HG03139 (cell line): ENCODE measurements around the gene FARP2.

Experiments used
- ATAC-seq: cut with Tn5 transposase; IDR thresholded peaks from one replicate; pipeline ENCODE4 v1.9.1; 2021; ENCODE audit not compliant: unreplicated experiment

FARP2 gene

DNA sequence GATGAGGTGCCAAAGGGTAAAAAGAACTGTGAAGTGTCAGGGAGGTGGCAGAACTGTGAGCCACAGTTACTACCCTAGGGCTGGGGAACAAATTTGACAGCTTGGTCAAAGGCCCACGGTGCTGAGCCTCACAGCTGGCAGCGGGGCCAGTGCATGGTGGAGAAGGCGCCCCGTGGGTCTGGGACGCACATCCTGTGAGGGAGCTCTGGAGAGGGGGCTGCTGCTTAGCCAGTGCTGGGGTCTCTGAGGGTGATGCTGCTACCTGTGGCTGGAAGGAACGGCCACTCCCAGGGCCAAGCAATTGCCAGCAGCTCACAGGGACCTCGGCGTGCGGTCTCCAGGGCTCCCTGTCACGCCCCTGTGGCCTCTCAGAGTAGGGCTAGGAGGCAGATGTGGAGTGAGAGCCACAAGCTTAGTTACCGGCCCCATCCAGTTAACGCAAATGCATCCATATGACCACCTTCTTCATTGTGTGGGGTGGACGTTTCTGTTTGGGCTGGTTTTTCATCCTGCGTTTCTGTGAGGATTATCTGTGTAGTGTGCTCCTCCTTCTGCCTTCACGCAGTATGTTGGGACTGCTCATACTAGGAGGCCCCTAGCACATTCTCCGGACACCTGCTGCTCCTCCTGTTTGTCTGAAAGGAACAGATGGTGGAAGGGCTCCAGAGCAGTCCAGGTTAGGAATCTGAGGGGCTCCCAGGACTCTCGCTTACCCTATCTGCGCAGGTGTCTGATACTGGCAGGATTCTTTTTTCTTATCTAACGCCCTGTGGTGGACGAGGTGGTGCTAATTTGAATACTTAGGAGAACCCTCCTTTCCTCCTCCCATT is 126.3 kb downstream of the FARP2 start:
- ATAC-seq = no peak

DNA sequence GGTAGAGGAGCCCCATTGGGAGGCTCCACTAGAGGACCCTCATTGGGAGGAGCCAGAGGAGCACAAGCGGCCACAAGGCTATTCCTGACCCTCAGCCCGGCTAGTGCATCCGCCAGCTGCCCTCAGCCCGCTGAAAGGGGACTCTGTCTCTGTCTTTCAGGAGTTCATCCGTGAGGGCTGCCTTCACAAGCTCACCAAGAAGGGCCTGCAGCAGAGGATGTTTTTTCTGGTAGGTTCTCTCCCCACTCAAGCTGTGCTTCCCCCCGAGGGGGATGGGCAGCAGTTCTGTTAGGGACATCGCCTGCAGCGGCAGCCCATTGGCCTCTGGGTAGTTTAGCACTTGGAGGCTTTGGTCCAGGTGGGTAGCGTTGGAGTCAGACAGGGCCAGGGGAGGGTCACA is 127.2 kb downstream of the FARP2 start:
- no peak for ATAC-seq

DNA sequence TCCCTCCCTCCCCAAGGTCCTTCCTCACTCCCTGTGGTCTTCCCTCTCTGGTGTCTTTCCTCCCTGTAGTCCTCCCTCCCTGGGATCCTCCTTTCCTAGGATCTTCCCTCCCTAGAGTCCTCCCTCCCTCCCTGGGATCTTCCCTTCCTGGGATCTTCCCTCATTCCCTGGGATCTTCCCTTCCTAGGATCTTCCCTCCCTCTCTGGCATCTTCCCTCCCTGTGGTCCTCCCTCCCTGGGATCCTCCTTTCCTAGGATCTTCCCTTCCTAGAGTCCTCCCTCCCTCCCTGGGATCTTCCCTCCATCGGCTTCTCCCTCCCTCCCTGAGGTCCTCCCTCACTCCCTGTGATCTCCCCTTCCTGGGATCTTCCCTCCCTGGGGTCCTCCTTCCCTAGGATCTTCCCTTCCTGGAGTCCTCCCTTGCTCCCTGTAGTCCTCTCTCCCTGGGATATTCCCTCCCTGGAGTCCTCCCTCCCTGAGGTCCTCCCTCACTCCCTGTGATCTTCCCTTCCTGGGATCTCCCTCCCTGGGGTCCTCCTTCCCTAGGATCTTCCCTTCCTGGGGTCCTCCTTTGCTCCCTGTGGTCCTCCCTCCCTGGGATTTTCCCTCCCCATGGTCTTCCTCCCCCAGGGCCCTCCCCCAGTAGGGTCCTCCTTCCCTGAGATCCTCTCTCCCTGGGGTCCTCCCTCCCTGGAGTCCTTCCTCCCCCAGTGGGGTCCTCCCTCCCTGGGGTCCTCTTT is 129.3 kb downstream of the FARP2 start:
- ATAC-seq = no peak

DNA sequence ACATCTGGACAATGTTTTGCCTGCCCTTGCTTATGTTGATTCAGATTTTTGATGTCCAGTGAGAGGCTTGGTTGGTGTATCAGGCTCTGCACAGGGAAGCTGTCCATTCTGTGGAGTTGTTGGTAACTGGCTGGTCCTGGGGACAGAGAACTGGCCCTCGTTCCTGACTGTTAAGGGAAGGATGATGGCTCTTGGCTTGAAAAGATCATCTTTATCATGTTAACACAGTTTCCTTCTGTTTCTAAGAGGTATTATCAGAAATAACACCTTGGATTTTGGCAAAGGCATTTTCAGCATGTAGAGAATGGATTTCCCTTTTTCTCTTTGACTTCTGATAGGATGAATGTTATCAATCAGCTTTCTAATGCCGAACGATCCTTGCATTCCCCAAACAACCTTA is 133.0 kb downstream of the FARP2 start:
- no peak for ATAC-seq

DNA sequence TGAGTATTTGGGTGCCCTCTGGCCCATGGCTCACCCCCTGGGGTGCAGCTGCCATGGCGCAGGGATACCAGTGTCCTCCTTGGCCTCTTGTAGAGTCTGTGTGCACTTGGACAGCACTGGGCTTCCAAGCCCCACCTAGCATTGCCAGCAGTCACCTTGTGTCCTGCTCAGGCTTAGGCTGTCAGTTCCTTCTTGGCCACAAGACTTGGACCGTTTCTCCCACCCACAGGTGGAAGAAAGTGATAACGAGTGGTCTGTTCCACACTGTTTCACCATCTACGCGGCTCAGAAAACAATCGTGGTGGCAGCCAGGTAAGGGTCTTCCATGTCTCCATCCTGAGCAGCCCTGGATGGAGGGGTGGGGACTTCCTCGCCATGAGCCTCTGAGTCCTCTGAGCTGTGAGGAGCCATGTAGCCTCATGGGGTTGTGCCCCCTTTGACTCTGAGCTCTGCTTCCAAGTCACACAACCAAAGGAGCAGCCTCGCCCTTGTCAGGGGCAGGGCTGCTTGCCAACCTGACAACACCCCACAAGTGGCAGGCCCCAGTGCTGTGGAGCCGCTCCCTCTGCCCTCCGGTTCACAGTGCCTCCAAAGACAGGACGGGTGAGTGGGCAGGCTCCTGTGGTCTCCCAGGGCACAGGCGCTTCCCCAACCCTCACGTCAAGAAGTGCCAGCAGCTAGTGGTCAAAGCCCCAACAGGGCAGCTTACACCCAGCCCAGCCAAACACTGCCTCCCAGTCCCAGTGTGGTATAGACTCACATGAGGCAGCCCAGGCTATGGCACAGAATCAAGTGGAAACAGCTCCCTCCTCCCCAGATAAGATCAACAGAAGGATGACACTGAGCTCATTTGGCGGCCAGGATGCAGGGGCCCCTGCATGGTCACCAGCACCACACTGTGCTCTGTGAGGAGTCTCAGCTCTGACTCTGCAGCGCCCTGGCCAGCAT is 133.9 kb downstream of the FARP2 start:
- ATAC-seq = no peak

DNA sequence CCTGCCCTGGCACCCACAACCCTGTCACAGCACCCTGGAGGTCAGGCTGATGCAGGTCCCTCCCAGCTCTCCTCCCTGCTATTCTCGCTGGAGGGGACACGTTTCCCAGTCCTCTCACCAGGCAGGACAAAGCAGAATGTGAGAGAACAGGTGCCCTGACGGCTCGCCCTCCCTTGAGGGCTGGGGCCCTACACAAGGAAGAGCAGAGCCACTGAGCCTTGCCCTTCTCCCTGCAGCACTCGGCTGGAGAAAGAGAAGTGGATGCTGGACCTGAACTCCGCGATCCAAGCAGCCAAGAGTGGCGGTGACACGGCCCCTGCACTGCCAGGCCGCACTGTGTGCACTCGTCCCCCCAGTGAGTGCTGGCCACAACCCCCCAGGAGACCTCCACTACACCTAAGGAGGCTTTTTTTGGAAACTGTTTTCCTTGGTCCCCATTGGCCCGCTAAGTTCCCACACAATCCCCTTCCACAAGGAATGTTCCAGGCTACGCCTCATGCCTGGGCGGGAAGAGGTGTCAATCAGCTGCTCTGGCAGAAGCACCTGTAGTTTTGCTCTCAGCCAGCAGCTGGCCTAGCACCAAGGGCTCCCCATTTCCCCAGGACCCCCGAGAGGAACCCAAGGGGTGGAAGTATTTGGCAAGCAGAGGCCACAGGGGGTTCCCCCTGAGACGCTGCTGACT is 134.9 kb downstream of the FARP2 start:
- no peak for ATAC-seq

DNA sequence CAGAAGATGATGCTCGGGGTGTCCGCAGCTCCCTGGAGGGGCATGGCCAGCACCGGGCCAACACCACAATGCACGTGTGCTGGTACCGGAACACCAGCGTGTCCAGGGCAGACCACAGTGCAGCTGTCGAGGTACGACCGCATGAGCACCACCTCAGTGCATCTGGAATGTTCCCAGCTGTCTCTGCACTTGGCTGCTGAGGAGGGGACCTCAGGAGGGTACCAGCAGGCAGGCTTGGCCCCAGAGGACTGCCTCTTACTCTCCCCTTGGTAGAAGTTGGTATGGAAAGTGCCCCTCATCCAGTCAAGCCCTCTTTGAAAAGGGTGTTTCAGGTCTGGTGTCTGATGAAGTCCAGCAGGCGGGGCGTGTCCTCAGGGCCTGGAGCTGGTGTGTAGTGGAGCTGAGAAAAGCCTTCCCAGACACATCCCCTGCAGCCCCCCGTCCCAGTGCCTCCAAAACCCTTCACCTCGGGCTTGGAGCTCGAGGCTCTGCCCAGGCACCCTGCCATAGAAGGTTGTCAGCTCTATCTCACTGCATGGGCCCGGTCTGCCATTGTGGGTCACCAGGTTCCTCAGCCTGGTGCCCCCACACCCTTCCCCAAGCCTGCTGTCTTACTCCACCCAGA is 135.6 kb downstream of the FARP2 start:
- ATAC-seq = no peak

DNA sequence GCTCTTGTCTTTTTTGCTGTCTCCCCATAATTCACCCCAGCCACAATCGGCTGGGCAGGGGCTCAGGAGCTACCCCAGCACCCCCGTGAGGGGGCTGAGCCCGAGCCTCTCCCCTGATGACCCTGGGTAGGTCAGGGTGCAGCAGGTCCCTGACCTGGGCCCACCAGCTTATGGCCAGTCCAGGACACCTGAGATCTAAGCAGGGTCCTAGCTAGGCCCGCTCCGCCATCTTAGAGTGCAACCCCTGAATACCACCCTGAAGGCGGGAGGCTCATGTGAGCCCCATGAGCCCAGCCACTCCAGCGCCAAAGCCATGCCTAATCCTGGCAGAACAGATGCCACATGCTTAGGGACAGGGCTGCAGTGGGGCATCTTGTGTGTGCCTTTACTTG is 136.1 kb downstream of the FARP2 start:
- ATAC-seq = no peak

DNA sequence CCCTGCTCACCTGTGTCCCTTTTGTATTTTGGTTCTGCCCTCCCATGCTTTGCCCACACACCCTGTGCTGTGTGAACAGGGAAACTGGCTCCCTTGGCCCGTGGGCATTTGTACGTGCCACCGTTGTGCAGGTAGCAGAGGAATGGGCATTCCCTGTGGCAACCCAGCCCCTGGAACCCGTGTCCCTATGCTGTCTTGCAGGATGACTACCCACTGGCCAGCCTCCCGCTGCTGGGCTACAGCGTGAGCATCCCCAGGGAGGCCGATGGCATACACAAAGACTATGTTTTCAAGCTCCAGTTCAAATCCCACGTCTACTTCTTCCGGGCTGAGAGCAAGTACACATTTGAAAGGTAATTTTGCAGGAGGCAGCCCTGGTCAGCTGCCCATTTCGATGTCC is 137.0 kb downstream of the FARP2 start:
- ATAC-seq = no peak

DNA sequence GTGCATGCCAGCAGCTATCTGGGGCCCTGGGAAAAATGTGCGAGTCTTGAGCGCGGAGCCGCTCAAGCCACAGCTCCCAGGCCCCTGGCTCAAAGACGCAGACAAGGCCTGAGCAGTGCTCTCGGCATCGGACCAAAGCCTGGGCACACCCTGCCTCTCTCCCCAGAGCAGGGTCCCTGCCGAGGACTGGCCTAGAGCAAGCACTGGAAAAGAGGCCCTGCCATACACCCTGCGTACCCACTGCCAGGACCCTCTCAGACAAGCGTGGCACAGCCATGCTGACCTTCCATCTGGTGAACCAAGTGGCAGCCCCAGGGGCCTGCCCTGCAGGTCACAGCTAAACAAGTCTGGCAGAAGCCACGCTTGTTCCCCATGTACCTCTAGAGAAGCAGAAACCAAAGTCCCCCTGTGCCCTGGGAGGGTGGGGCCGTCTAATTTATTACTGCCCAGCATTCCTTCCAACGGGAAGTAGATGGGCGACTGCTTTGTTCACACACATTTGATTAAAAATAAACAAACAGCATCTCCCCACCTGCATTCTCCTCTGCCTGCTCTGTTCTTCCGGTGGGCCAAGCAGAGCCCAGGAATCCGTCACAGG is 138.3 kb downstream of the FARP2 start:
- ATAC-seq = no peak

DNA sequence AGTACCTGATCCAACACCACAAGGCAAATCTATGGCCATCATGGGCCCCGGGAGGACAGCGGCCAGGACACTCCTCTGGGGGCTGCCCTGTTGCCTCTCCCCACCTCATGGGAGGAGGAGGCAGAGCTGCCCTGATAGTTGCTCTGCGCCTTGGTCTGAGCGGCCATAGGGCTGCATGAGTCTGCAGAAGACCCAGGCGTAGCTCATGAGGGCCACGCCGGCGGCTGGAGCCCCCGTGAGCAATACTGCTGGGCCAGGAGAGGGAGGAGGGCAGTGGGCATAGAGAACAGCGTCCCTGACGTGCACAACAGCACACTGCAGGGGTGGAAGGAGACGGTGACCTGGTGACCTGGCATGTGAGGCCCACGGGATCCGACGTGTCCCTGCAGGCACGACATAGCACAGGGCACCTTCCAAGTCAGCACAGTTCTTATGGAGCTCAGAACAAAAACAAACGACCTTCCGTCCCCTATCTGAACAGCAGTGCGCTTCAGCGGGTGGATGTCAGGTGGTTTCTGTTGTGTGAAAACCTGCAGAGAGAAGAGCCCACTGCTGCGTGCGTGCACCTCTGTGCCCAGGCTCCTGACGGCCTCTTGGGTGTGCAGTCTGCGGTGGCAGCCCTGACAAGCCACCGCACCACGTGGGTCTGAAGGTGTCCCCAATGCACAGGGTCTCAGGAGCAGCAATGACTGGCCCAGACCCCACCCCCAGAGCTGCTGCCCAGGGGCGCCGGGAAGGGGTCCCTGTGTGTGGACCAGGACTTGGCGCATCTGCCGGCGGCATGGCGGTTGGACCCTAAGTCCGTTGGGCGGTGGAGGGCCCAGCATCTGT is 139.3 kb downstream of the FARP2 start:
- ATAC-seq = no peak

DNA sequence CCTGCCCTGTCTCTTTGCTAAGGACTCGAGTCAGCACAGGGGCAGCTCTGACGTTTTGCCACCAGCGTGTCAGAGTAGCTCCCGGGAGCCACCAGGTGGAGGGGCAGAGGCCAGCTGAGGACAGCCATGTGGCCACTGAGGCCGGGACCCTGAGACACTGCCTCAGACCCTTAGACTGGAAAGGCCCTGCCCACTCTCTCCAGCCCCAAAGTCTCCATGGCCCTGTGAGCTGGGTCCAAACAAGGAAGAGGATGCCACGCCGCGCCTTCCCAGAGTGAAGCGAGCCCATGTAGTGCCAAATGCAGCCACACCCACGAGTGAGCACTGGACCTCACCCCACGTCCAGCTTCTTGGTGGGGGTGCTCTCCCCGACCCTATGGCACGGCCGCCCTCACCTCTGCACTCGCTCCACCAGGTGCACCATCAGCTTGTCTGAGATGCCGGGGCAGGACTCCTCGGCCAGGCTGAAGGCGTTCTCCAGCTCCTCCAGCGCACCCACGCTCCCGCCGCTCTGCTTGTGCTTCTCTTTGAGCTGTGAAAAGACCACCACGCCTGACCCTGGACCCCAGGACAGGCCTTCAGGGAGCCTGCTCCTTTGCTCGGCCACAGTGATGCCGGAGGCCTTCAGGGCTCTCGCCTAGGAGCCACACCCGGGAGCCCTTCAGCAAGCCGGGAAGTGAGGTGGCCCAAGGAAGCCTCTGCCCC is 140.1 kb downstream of the FARP2 start:
- no peak for ATAC-seq

DNA sequence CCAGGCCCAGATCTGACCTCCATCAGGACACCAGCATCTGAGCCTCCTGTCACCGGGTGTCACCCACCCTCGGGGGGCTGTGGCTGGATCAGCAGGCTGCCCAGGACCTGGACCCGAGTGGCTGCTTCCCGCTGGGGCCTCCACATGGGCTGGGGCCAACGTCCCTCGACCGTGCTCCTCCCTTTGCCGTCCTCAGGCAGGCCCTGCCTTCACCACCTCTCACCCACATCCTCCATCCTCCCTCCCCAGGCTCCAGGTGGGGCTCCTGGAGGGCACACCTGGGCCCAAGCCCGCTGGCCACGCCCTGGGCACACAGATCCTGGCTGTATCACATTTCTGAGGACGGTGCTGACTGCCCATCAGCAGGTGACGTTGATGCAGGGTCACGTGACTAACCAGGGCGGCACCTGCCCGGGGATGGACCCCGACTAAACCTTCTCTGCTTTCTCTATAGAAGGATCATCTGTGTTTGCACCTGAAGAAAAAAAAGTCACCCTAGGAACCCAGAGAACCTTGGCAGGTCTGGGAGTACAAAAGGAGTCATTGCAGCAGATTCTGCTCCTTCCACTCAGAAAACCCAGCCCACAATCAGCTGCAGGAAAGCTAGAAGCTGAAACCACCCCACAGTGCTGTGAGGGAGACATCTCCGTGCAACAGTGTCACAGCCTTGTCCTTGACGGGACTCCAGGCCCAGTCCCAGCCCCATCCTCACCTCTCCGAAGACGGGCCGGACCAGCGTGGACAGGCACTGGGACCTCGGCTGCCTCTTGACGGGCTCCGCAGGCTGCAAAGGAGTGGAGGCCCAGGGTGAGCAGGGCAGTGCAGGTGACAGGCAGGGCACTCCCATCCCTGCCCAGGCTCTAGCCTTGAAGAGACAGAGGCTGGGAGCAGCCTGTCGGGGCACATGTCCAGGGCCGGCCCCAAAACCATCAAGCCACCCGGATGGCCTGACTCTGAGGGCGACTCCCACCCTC is 141.1 kb downstream of the FARP2 start:
- ATAC-seq = no peak

DNA sequence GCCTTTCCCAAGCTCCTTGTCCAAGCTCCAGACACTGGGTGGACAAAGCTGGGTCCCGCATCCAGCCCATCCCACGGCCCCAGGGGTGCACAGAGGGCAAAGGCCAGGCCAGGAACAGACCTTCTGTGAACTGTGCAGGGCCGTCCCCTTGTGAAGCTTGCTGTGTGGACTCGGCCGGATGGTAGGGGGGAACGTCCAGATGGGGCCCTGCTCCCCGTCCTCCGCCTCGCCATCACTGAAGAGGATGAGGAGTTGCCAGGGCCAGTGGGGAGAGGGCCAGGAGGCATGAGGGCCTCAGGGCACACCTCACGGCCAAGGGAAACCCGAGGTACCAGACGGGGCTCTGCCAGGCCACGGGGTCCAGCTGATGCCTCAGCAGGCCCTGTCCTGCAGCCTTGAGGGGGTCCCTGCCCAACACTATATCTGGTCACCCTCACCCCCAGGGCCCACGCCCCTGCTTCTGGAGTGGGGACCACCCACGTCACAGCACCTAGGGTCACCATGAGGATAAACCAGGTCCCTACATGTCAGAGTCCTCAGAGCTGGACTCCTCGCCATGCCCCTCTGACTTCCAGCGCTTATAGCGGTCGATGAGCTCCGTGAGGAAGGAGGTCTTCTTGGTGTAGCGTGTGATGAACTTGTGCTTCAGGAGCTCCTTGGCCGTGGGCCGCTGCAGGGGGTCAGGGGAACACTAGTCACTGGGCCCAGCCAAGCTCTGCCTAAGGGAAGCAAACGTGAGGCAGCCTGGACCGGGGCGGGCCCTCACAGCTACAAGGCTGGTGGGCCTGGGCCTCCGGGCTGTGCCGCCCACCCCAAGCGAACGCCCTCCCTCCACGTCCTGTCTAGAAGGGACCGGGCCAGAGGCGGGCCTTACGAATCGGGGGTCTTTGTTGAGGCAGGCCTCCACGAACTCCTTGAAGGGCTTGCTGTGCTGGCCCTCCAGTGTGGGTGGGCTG is 142.3 kb downstream of the FARP2 start:
- ATAC-seq = no peak

DNA sequence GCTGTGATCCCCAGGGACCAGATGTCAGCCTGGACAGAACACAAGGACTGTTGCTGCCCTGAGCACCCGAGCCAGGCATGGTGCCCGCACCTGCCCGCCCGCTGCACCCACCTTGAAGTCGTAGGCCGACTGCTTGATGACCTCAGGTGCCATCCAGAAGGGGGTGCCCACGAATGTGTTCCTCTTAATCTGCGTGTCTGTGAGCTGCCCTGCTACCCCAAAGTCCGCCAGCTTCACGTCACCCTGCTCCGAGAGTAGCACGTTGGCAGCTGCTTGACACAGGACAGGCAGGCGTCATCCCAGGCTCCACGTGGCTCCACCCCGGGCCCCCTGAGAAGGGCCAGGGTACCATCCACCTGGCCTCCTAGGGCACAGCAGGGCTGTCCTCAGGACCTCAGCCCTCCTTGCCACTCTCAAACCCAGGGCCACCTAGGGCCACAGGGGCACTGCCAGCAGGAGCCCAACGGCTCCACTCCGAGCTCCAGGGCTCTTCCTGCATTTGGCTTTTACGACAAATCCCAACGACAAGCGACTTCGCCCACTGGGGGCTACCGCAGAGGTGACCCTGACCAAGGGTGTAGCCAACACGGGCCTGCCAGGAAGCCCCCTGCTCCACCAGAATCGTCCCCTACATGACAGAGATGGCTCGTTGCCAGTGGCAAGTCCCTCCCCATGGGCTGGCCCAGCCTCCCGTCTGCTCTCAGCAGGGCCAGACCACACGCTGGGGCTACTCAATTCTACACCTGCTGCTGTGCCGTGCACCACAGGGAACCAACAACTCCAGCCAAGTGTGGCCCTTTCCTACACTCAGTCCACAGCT is 143.3 kb downstream of the FARP2 start:
- ATAC-seq = no peak
